22Rv1 (cell line): Measurements from ENCODE around the gene AIFM1.

Experiments
- CTCF ChIP-seq: fragments of 450-650 bp; IDR thresholded peaks from 2 replicates; pipeline ENCODE4 v1.5.1; 2017; ENCODE audit warnings: mild to moderate bottlenecking
- ZFX ChIP-seq: fragments of 450-650 bp; IDR thresholded peaks from 2 replicates; pipeline ENCODE4 v1.6.1; 2017; ENCODE audit warnings: antibody characterized with exemption, borderline replicate concordance

GRCh38 chrX:130186651-130187050, 21.0 kb upstream of the AIFM1 start:
- TF ChIP-seq CTCF (no peak), ZFX (no peak)
